Measurements from ENCODE around the gene SLC16A13.

GRCh38 chr17:6986676-6987075 lies 49.1 kb upstream of the SLC16A13 start:
- TF ChIP-seq EZH2 (IDR thresholded peaks at IDR 0.05; ENCODE audit: insufficient read depth, poor library complexity, severe bottlenecking) (no peak), EZH2phosphoT487 (IDR thresholded peaks at IDR 0.05; ENCODE audit: insufficient read depth, low read depth) (no peak)
